ENCODE measurements around the gene DOCK10. TPM values are rescaled to one million over a fixed set of nuclear protein-coding genes. Genes with fewer than 3 reads are reported as not detected.

Gene DOCK10
- total RNA-seq, 2 donors from 2014 or later = 0.93 to 2.0 TPM

DNA sequence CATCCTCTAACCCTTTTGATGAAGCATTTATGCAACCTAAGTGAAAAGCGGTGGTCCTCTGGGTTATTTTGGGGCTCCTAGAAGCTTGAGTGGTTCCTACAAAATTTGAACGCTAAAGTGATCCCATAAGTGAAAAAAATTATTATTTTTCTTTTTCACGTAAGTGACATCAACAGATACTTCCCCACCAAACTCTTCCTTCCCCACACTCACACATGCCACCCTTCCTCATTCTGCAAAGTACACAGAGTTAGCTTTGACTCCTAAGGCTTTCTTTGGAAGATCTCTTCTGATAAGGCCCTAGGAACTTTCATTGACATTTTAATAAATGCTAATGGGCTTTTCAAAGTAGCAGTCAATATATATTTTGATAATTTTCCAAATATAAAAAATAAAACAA is 109.7 kb downstream of the DOCK10 start:
- Histone ChIP-seq H3K27ac (no peak overlapping the region), H3K9me3 (no peaks in the 10 kb centered on the region), H3K36me3 (no peaks in the 10 kb centered on the region), H3K27me3 (no peaks in the 10 kb centered on the region), H3K4me3 (no peak overlapping the region), H3K4me1 (peaks cover 0 to 27% of the 10 kb centered on the region in 2 donors)
- no peak for DNase-seq (ENCODE audit: low spot score)
- TF ChIP-seq, protein P1, sequence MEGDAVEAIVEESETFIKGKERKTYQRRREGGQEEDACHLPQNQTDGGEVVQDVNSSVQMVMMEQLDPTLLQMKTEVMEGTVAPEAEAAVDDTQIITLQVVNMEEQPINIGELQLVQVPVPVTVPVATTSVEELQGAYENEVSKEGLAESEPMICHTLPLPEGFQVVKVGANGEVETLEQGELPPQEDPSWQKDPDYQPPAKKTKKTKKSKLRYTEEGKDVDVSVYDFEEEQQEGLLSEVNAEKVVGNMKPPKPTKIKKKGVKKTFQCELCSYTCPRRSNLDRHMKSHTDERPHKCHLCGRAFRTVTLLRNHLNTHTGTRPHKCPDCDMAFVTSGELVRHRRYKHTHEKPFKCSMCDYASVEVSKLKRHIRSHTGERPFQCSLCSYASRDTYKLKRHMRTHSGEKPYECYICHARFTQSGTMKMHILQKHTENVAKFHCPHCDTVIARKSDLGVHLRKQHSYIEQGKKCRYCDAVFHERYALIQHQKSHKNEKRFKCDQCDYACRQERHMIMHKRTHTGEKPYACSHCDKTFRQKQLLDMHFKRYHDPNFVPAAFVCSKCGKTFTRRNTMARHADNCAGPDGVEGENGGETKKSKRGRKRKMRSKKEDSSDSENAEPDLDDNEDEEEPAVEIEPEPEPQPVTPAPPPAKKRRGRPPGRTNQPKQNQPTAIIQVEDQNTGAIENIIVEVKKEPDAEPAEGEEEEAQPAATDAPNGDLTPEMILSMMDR (IDR thresholded peaks at IDR 0.05) = no peak

DNA sequence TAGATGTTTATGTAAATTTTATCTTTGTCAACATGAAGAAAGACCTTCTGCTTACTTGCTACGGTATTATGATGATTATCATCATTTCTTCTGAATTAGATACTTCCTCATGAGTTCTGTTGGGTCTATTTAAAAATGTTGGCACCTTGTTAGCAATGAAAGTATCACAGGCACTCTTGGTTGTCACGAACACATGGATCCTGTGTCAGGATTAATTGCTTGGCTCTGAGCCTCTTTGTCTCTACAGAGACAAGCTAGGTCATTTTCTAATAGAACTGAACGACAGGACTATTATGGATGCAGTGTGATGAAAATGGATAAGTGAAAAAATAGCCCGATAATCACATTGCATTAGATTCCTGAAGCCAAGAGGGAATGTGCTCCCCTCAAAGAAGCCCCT is 110.3 kb downstream of the DOCK10 start:
- Histone ChIP-seq H3K4me1 (peaks cover 0 to 31% of the 10 kb centered on the region in 2 donors), H3K27ac (no peak overlapping the region), H3K27me3 (no peaks in the 10 kb centered on the region), H3K9me3 (no peaks in the 10 kb centered on the region), H3K36me3 (no peaks in the 10 kb centered on the region), H3K4me3 (no peak overlapping the region)
- no peak for DNase-seq (ENCODE audit: low spot score)
- TF ChIP-seq, protein P1 (IDR thresholded peaks at IDR 0.05) = no peak

DNA sequence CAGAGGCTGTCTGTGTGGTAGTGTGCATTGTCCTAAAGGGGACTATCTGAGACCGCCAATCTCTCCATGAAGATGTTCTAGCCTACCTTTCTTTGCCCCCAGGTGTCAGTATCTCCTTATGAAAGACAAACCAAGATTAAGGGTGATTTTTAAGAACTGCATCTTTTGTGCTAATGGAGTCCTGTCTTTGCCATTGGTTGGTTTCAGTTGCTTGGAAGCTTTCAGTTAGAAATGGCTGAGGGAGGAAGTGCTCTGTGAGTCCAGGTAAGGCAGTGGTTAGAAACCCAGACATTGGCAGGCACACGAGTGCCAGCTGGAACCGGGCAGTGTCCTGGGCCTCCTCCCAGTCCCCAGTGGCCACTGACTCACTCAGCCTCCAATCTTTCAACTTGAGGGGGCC is 111.3 kb downstream of the DOCK10 start:
- no peak overlapping the region for H3K4me3 ChIP-seq
- no peaks in the 10 kb centered on the region for H3K36me3 ChIP-seq
- TF ChIP-seq, protein P1 (IDR thresholded peaks at IDR 0.05) = no peak
- H3K27me3 ChIP-seq = no peaks in the 10 kb centered on the region
- no peaks in the 10 kb centered on the region for H3K9me3 ChIP-seq
- no peak for DNase-seq (ENCODE audit: low spot score)
- H3K27ac ChIP-seq = no peak overlapping the region
- H3K4me1 ChIP-seq = peaks cover 0 to 39% of the 10 kb centered on the region in 2 donors

DNA sequence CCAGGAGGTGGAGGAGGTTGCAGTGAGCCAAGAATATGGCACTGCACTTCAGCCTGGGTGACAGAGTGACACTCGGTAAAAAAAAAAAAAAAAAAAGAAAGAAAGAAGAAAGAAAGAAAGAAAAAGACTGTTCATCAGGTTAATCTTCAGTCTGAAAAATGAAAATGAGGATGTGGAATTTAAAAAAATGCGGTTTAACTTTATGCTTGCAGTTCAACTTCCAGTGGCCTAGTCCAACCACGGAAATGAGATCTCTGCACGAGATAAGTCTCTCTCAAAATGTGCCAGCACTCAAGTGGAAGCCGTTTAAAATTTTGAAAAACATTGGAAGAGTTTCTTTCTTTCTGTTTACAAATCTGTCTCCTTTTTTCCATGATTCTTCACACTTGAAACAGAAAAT is 112.1 kb downstream of the DOCK10 start:
- H3K4me1 ChIP-seq = peaks cover 0 to 39% of the 10 kb centered on the region in 2 donors
- no peaks in the 10 kb centered on the region for H3K27me3 ChIP-seq
- H3K27ac ChIP-seq = no peak overlapping the region
- no peak overlapping the region for H3K4me3 ChIP-seq
- TF ChIP-seq, protein P1 (IDR thresholded peaks at IDR 0.05) = no peak
- no peaks in the 10 kb centered on the region for H3K9me3 ChIP-seq
- no peak for DNase-seq (ENCODE audit: low spot score)
- no peaks in the 10 kb centered on the region for H3K36me3 ChIP-seq

DNA sequence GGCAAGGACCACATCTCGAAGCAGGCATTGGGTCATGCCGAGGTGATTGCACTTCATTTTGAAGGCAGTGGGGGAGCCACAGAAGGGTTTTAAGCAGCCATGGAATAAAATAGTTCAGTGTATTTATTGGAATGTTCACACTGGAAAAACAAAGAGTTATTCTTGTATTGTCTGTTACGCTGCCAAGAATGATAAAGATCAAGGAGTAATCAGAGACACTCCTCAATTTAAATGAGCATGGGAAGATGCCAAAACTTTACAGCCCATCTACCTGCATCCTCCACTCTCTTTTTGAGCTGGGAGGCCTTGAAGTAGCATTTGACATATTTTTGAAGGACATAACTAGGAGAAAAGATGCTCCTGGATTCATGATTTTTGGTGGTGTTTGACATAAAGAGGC is 112.8 kb downstream of the DOCK10 start:
- DNase-seq (ENCODE audit: low spot score) = no peak
- TF ChIP-seq, protein P1 (IDR thresholded peaks at IDR 0.05) = no peak
- H3K36me3 ChIP-seq = no peaks in the 10 kb centered on the region
- no peak overlapping the region for H3K27ac ChIP-seq
- no peaks in the 10 kb centered on the region for H3K27me3 ChIP-seq
- H3K4me3 ChIP-seq = no peak overlapping the region
- no peaks in the 10 kb centered on the region for H3K9me3 ChIP-seq
- H3K4me1 ChIP-seq = peaks cover 0 to 33% of the 10 kb centered on the region in 2 donors

DNA sequence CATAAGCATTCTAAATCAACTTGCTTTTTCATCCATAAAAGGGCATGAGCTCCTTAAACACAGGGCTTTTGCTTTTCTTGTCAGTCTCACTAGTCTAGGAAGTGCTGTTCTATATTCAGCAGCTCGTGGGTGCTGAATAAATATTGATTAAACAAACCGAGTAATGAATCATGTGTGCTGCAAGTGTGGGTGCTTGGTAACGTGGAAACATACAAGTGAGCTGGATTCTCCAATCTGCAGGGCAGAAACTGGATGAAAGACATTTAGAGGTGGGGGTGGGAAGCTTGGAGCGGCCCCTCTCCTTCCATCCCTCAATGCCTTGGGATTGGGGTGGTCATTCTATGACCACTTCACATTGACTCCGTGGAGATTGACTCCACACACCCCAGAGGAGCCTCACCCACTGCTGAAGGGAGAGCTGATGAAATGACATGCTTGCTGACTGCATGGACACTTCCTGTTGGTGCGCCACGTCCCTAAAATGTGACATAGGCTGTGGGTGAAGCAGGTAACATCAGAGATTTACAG is 114.6 kb downstream of the DOCK10 start:
- no peaks in the 10 kb centered on the region for H3K9me3 ChIP-seq
- no peak overlapping the region for H3K4me3 ChIP-seq
- no peaks in the 10 kb centered on the region for H3K27me3 ChIP-seq
- TF ChIP-seq, protein P1 (IDR thresholded peaks at IDR 0.05) = no peak
- peaks cover 0 to 30% of the 10 kb centered on the region in 2 donors for H3K4me1 ChIP-seq
- no peak for DNase-seq (ENCODE audit: low spot score)
- no peaks in the 10 kb centered on the region for H3K36me3 ChIP-seq
- H3K27ac ChIP-seq = peak overlapping the region; percentile 18 to 45
